Fibroblast of peridontal ligament (primary cell): ENCODE data around the gene BMPR1A.
"Not testable (repeated sequence)": the region's sequence is repeated elsewhere in the genome, so short reads cannot be mapped to it uniquely, and the experiment has no call there.

Experiments used
- DNase-seq: peaks from one replicate; pipeline ENCODE4 v3.0.0-alpha.2; 2010; ENCODE audit errors: extremely low read depth

Gene BMPR1A

GRCh38 chr10:86878983-86879713 lies 122.7 kb downstream of the BMPR1A start:
- no peak for DNase-seq

- DNase-seq = no peak
Measured at GRCh38 chr10:86880971-86881370, 124.6 kb downstream of the BMPR1A start.

GRCh38 chr10:86888585-86889381 lies 132.4 kb downstream of the BMPR1A start:
- DNase-seq = peak; percentile 69

- DNase-seq = no peak
Measured at GRCh38 chr10:86889997-86890396, 133.6 kb downstream of the BMPR1A start.

GRCh38 chr10:86898511-86898910 lies 142.1 kb downstream of the BMPR1A start:
- no peak for DNase-seq

GRCh38 chr10:86899132-86899531 lies 142.7 kb downstream of the BMPR1A start:
- no peak for DNase-seq

GRCh38 chr10:86899670-86900276 lies 143.4 kb downstream of the BMPR1A start:
- peak; percentile 83 for DNase-seq

GRCh38 chr10:86900955-86901354 lies 144.5 kb downstream of the BMPR1A start:
- DNase-seq = peak; percentile 64

- no peak for DNase-seq
Measured at GRCh38 chr10:86904600-86904999, 148.2 kb downstream of the BMPR1A start.

- DNase-seq = no peak
Measured at GRCh38 chr10:86905429-86905828, 149.0 kb downstream of the BMPR1A start.

- DNase-seq = peak; percentile 20
Measured at GRCh38 chr10:86914734-86915133, 158.3 kb downstream of the BMPR1A start.

- peak; percentile 47 for DNase-seq
Measured at GRCh38 chr10:86918022-86918471, 161.6 kb downstream of the BMPR1A start.

GRCh38 chr10:86922553-86922961 lies 166.1 kb downstream of the BMPR1A start:
- no peak for DNase-seq

- no peak for DNase-seq
Measured at GRCh38 chr10:86929468-86930380, 173.3 kb downstream of the BMPR1A start.

GRCh38 chr10:86931872-86932271 lies 175.5 kb downstream of the BMPR1A start:
- DNase-seq = peak; percentile 67

- no peak for DNase-seq
Measured at GRCh38 chr10:86932674-86933073, 176.3 kb downstream of the BMPR1A start.

- DNase-seq = not testable (repeated sequence)
Measured at GRCh38 chr10:86934162-86934711, 177.8 kb downstream of the BMPR1A start.

- peak; percentile 58 for DNase-seq
Measured at GRCh38 chr10:86936661-86937501, 180.5 kb downstream of the BMPR1A start.

GRCh38 chr10:86937502-86938154 lies 181.2 kb downstream of the BMPR1A start:
- no peak for DNase-seq

- DNase-seq = no peak
Measured at GRCh38 chr10:86938260-86938659, 181.8 kb downstream of the BMPR1A start.
